GM19099 (cell line): Measurements from ENCODE around the gene KLRC2.

ENCODE experiments used
- POLR2A ChIP-seq: IDR thresholded peaks from 3 replicates; pipeline ENCODE4 v1.6.1; 2011; ENCODE audit warnings: low read depth; ENCODE audit not compliant: insufficient read length; ENCODE audit errors: extremely low read depth

Gene KLRC2

DNA sequence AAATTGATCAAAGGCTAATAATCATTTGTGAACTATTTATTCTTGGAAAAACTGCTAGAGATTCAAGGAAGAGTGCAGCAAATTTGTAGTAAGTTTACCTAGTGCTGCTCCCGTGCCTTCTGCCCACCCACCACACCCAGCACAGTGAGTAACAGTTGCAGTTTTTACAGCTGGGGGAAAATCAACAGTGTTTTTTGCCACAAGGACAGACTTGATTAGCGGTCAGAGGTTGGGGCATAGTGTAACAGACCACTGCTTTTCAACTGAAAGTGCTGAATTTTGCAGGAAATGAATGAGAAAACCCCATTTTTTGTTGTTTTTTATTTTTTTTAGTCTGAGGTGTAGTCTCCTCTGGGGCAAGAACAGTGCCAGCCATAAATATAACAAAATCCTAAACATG is 38.5 kb downstream of the KLRC2 start:
- TF ChIP-seq POLR2A: no peak

DNA sequence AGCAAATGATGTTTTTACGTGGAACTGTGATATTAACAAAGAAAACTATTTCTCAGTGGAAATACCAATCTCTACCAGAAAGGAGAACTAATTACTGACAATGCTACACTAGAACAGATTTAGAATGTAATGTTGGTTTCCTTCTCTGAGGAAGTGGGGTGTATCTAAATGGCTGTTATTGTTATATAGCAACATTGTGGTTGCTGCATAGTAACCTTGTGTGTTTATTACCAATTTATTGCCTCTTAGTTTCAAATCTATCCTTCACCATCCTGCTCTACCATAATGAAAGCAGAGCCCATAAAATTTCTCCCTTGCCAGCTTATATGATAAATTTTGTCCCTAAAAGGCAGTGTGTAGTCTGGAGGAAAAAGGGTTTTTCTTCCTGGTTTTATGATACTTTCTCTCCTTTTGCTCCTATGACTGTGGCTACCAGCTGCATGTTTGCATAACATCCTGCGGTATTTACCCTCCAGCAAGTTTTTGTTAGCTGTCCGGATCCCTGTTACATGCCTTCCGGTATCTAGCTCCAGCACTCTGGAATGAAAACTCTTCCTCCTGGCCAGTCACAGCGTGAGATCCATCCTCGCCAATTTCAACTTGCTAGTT is 40.3 kb downstream of the KLRC2 start:
- TF ChIP-seq POLR2A: no peak

DNA sequence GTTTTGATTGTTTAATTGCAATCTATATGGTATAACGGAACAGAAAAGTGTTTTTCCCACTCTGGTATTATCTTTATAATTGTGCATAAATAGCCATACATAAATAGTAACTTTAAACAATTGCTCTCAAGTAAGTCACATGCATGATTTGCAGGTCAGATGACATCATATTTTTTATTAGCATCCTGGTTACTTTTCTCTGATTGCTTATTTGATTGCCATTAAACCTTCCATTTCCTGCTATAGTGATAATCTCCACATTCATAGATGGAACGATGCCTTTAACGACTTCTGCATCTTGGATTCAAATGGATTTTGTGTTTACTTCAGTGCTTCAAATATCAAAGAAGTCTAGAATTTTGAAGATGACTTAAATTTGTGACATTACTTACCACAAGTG is 42.5 kb downstream of the KLRC2 start:
- TF ChIP-seq POLR2A: no peak

DNA sequence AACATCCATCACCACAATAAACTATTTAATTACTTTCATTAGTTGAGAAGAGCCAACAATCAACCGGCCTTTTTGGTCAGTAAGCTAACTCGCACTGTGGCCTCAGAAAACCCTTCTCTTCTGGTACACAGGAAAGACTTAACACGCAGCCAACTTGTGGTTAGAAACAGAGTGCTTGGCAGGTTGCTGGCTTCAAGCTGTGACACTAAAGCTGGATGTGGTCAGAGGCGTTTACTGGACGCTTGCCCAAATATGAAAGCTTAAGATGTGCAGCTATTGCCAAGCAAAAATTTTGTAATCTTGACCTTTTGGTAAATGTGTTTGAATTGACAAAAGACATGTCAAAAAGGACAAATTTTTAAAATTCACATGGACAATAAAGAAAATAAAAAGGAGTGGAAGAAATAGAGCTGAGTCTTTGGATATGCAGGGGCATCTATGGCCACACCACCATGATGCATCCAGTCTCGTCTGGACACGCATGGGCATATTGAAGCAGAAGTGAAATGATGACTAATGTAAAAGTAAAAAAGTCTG is 43.3 kb downstream of the KLRC2 start:
- no peak for TF ChIP-seq POLR2A

DNA sequence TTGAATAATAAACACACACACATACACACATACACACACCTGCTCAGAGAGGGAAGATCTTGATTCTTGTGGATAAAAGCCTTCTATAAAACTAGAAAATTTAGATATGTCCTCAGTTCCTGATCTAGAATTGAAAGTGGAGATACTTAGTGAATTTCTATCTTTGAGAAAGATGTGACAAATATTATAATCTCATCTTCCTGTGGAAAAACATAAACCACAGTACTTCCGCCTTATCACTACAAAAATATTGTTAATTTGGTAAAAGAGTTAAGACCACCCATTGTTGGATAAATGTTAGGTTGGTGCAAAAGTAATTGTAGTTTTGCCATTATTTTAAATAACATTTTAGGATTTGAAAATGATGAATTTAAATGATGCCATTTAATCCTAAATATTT is 45.9 kb downstream of the KLRC2 start, which contains the start of gene KLRK1:
Gene KLRK1, minus strand, starts transcription at position 138 of the 400 bp plus-strand sequence. CDS start 1,231 bp downstream, outside the sequence.
- no peak for TF ChIP-seq POLR2A

DNA sequence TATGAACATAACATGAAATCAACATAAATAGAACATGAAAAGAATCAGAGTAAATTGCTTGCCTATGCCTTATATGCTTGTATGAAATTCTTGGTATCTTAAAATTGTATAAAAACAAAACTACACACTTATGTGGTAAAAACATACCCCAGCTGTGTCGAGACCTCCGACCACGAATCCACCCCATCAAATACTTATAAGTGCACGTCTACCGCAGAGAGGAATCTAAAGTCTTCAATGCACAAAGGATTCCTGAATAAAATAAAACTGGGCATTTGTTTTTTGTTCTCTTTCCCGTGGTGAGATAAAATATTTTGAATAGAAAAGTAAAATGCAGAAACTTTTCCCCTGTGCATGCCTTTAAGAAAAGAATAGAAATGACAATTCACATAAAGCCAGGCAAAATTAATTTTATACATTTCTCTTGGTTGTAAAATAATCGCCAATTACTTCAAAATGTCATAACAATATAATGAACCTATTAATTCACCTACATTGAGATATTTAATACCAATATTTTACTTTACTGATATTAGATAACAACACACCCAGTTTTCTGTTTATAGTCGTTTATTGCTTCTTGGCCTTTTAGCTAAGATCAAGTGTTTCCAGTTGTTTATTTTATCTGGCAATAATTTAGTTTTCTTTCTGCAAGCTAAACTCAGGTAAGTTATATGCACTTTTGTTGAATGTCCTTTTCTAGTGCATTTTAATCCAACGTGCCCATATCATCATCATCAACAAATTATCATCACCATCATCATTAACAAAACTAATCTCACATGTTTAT is 47.0 kb downstream of the KLRC2 start:
- TF ChIP-seq POLR2A: no peak

DNA sequence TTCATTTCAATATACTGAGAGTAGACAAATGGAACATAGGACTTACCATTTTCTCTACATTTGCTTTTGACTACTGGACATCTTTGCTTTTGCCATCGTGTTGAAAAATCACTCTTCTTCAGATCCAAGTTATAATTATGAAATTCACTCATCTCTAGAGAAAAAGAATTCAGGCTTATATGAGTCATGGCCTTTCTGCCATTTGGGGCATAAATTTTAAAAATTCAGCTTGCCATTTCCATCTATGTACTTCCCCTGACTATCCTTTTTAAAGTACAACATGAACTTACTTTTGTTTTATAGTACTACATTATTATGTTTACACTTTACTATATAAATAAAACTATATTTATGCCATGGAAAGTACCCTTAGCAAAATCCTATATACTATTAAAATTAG is 49.0 kb downstream of the KLRC2 start:
- TF ChIP-seq POLR2A: no peak

DNA sequence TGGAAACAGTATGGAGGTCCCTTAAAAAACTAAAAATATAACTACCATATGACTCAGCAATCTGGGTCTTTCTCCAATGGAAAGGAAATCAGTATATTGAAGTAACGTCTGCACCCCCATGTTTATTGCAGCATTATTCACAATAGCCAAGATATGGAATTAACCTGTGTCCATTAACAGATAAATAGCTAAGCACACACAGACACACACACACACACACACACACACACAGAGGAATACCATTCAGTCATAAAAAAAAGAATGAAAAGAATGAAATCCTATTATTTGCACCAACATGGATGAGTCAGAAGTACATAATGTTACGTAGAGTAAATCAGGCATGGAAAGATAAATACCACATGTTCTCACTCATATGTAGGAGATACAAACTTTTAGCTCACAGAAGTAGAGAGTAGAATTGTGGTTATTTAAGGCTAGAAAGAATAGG is 50.6 kb downstream of the KLRC2 start:
- no peak for TF ChIP-seq POLR2A

DNA sequence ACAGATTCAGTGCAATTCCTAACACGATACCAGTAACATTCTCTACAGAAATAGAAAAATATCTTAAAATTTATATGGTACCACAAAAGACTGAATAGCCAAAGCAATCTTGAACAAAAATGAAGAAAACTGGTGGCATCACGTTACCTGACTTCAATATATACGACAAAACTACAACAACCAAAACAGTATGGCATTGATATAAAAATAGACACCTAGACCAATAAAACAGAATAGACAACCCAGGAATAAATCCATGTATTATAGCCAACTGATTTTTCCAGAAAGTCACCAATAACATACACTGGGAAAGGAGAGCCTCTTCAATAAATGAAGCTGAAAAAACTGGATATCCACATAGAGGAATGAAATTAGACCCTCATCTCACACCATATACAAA is 51.6 kb downstream of the KLRC2 start:
- no peak for TF ChIP-seq POLR2A

DNA sequence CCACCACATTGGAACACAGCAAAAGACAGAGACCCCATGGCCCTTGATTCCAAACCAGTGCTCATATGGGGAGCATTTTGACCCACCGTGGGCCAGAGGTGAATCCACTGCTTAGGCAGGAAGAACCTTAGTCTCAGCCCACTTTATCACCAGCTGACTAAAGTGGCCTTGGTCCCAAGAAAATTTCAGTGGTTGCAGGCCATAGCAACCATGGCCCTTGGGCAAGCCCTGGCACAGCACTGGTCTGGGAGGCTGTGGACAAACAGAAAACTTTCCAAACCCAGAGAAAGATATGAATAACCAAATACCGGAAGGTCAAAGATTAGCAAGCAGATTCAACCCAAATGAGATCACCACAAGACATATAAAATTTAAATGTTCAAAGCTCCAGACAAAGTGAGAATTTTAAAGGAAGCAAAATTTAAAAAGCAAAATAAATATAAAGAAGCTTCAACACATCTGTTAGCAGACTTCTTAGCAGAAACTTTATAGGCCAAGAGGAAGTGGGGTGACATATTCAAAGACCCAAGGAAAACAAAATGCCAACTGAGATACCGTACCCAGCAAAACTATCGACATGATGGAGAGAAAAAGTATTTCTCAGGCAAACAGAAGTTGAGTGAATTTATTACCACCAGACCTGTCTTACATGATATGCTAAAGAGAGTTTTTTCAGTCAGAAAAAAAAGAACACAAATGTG is 53.7 kb downstream of the KLRC2 start:
- TF ChIP-seq POLR2A: no peak
